GM19239 (cell line): ENCODE results near the gene PAK4.
"Not testable (repeated sequence)": the region's sequence is repeated elsewhere in the genome, so short reads cannot be mapped to it uniquely, and the experiment has no call there.

Source experiments
- DNase-seq: peaks from one replicate; pipeline ENCODE4 v3.0.0; 2011; ENCODE audit warnings: low spot score; ENCODE audit not compliant: insufficient read length
- FAIRE-seq: peaks from 2 replicates; lab custom pipeline; 2011; peaks lifted over from hg19 to GRCh38; lab: Jason Lieb, UNC

The PAK4 gene

GRCh38 chr19:39098365-39099269, 27.0 kb upstream of the PAK4 start:
- FAIRE-seq = no peak
- no peak for DNase-seq

- DNase-seq (no peak), FAIRE-seq (no peak)
These were observed 26.2 kb upstream of the PAK4 start for GRCh38 chr19:39099341-39099740.

- FAIRE-seq = no peak
- DNase-seq = no peak
These were observed 25.0 kb upstream of the PAK4 start for GRCh38 chr19:39100500-39101166.

DNA sequence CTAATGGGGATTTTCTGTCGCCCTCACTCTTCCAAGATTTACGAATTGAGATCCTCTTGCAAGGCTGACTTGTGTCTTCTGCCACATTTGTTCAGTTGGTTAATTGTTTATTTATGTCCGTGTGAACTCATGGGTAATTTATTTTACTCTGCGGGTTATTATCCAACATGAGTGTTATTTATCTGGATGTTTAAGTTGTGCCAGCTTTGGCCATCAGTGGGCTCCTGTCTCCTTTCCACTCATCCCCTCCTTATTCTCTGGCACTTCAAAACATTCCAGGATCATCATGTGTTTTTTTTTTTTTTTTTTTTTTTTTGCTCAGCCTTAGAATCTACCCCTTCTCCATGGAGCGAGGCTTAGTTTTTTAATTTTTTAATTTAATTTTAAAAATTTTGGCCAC, 22.4 kb upstream of the PAK4 start:
- DNase-seq = no peak
- no peak for FAIRE-seq

- FAIRE-seq (no peak), DNase-seq (no peak)
These were observed 21.4 kb upstream of the PAK4 start for GRCh38 chr19:39104186-39104596.

GRCh38 chr19:39106194-39106593, 19.4 kb upstream of the PAK4 start:
- no peak for FAIRE-seq

DNA sequence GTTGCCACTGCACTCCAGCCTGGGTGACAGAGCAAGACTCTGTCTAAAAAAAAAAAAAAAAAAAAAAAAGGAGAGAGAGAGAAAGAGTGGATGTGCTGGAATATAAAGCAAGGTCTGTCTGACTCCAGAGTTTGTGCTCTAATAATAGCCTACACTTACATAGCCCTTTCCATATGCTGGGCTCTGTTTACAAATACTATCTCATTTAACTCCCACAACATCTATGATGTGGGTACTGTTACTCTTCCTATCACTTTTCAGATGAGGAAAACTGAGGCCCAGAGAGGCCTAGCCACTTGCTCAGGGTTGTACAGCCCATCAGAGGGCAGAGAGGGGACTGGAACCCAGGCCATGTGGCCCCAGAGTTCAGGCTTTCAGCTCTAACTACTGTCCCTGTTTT, 15.9 kb upstream of the PAK4 start:
- DNase-seq = no peak
- no peak for FAIRE-seq

More at GRCh38 chr19:39106194-39106593, 19.4 kb upstream of the PAK4 start:
- no peak for DNase-seq

DNA sequence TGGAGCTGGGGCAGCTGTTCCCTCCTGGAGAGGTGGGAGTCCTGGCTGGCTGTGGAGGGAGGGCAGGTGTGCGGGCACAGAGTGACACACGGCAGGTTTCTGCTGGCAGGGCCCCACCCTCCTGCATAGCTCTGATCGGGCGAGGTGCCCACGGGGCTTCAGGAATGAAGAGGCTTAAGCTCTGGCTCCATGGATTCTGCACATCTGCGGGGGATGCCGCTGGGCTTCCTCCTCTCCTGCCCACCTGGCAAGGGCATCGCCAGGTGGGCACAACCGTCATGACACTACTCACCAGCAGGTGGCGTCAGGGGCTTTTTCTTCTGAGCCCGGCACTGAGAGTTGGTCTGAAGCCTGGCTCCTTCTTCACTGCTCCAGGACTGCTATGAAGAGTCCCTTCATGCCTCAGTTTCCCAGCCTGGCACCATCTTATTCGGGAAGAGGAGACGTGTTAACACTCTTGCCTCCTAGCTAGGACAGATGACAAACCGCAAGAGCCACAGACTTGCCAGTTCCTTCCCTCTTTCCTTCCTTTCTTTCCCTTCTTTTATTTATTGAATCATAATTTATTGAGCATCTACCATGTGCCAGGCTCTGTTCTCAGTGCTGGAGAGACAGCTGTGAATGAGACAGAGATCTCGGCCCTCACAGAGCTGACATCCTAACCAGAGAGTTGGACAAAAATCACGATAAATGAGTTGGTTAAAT, 15.2 kb upstream of the PAK4 start:
- DNase-seq (peak; percentile 73), FAIRE-seq (peak; percentile 60)

DNA sequence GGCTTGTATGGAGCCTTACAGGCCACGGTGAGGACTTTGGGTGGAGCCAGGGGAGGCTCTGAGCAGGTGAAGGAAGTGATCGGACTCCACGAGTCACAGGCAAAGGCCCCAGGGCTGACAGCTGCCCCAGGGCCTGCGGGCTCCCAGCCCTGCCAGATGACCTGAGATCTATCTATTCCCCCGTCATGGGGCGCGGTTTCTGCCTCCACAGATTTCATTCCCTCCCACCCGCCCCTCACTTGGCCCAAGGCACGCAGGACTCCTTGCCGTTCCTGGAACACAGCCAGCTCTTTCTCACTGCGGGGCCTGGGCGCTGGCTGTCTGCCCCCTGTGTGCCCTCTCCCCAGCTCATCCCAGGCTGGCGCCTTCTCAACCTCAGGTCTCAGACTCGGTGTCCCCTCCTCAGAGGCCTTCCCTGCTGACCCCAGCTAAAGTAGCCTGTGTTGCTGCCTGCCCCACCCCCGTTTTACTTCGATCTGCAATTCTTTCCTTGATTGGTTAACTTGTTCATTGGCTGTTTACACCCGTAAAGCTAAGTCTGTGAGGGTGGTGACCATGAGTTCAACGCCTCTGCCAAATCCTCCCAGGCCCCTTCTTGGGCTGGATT, 13.9 kb upstream of the PAK4 start:
- DNase-seq = no peak
- FAIRE-seq = no peak

DNA sequence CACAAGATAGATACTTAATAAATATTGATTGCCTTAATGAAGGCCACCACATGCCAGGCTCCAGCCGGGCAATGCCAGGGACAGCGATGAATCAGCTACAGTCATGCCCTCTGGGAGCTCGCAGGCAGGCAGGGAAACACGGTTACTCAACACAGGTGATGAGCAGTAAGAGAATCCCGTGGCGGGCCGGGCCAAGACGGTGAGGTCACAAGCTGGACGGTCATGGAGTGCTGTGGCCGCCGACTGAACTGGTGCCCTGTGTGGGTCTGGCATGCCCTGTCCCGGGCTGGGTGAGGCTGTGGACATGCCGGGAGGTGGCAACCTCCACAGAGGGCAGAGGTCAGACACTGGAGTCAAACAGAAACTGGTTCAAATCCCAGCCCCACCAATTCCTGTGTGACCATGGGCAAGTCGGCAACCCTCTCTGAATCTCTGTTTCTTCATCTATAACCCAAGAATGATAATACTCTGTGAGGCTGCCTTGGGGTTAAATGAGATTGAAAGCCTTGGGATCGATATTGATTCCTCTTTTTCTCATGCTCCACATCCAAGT, 13.2 kb upstream of the PAK4 start:
- no peak for DNase-seq
- FAIRE-seq = no peak

- DNase-seq = no peak
- no peak for FAIRE-seq
These were observed 12.4 kb upstream of the PAK4 start for GRCh38 chr19:39113199-39113598.

- no peak for DNase-seq
- no peak for FAIRE-seq
These were observed 10.3 kb upstream of the PAK4 start for GRCh38 chr19:39115105-39115847.

DNA sequence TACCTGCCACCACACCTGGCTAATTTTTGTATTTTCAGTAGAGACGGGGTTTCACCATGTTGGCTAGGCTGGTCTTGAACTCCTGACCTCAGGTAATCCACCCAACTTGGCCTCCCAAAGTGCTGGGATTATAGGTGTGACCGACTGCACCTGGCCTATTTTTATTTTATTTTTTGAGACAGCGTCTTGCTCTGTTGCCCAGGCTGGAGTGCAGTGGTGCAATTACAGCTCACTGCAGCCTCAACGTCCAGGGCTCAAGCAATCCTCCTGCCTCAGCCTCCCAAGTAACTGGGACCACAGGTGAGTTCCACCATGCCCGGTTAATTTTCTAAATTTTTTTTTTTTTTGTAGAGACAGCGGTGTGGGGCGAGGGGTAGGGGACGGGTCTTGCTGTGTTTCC, 8.6 kb upstream of the PAK4 start:
- FAIRE-seq, DNase-seq: not testable (repeated sequence)

DNA sequence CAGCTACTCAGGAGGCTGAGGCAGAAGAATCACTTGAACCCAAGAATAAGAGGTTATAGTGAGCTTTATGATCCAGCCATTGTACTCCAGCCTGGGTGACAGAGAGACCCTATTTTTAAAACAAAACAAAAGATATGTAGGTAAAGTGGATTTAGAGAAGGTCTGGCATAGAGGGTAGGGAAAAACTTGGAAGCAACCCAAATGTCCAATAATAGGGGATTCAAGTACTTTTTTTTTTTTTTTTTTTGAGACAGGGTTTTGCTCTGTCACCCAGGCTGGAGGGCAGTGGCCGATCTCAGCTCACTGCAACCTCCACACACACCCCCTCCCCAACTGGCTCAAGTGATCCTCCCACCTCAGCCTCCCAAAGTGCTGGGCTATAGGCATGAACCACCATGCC, 5.8 kb upstream of the PAK4 start:
- DNase-seq (no peak), FAIRE-seq (no peak)

- FAIRE-seq = no peak
- DNase-seq = no peak
These were observed 2.5 kb upstream of the PAK4 start for GRCh38 chr19:39122934-39123731.

DNA sequence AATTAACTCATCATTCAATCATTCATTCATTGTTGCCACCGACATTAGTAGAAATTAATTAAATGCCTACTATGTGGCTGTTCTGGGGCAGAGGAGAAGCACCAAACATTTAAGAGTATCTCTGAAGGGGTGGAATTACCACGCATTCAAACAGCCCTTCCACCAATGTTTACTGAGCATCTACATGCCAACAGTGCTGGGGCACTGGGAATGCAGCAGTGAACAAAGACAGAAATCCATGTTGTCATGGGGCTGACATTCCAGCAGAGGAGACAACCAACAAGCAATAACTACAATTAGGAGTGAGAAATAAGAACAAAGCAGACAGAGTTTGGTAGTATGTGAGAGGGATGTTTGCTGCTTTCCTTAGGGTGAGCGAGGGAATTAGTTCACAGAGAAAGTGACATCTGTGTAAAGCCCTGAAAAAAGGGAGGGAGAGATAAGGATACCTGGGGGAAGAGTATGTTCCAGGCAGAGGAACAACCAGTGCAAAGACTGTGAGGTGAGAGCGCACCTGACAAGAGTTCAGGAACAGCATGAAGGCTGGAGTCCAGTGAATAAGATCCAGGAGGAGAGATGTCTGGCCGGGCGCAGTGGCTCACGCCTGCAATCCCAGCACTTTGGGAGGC, 1.3 kb upstream of the PAK4 start:
- FAIRE-seq (no peak), DNase-seq (no peak)

DNA sequence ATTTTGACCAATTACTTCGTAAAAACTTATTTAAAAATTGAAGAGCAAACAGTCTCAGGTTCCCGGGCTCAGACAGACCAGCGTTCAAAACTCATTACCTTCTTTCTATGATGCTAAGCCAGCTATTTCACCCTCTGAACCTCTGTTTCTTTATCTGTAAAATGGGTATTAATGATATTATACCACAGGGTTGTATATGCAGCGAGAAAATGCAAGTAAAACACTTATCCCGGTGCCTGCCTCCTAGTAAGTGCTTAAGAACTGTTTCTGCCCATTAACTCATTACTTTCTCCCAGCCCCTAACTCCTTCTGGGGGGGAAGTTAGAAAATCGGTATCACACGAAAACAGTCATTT, 410 bp upstream of the PAK4 start:
- DNase-seq = no peak
- FAIRE-seq = no peak
